ENCODE data around the gene RHBDD1.

GRCh38 chr2:226902041-226902966, 66.5 kb downstream of the RHBDD1 start:
- TF ChIP-seq CTCF (IDR thresholded peaks at IDR 0.05) (no peak), POLR2A (IDR thresholded peaks at IDR 0.05) (no peak), POLR2AphosphoS5 (IDR thresholded peaks at IDR 0.05) (no peak)

Data from breast epithelium (tissue), 3 donors.